Ascending aorta (tissue), 2 donors: ENCODE results near the gene ANKRD49. TPM values are rescaled to one million over a fixed set of nuclear protein-coding genes. Genes with fewer than 3 reads are reported as not detected.

Experiments
- DNase-seq, 2 donors: peaks; one replicate each; pipeline ENCODE4 v3.0.0-alpha.2; 2019; ENCODE audit warnings: low spot score in 2 of 2
- H3K27ac ChIP-seq, 2 donors: fragments of 200-600 bp; sonication (generic); one replicate each; pipeline ENCODE4 v1.5.1; 2016 to 2017; ENCODE audit warnings: mild to moderate bottlenecking in 1 of 2
- H3K27me3 ChIP-seq: fragments of 200-600 bp; sonication (generic); one replicate; pipeline ENCODE4 v1.5.1; 2017
- H3K36me3 ChIP-seq, 2 donors: fragments of 200-600 bp; sonication (generic); one replicate each; pipeline ENCODE4 v1.5.1; 2016
- H3K4me1 ChIP-seq, 2 donors: fragments of 200-600 bp; sonication (generic); one replicate each; pipeline ENCODE4 v1.5.1; 2016 to 2017; ENCODE audit warnings: mild to moderate bottlenecking in 1 of 2
- H3K4me3 ChIP-seq, 2 donors: fragments of 200-600 bp; sonication (generic); one replicate each; pipeline ENCODE4 v1.5.1; 2016 to 2017; ENCODE audit warnings: mild to moderate bottlenecking in 1 of 2
- H3K9me3 ChIP-seq, 2 donors: fragments of 200-600 bp; sonication (generic); one replicate each; pipeline ENCODE4 v1.5.1; 2016
- intact Hi-C: fragments of 100-400 bp; cut with DNase I; formaldehyde crosslinking; loops from one replicate; pipeline ENCODE4 v1.15.1; 2023
- total RNA-seq: library from RNA; depleted of rRNA; stranded (reverse); fragments of >200 nt; gene quantifications from one replicate; pipeline ENCODE4 v1.1.0, GENCODE V29; 2016
- TF ChIP-seq, protein P1 (sequence below), 3 experiments: fragments of 200-600 bp in 2 of 3; fragments of 450-650 bp in 1 of 3; sonication (generic) in 2 of 3; IDR thresholded peaks; one replicate each; pipeline ENCODE4 v1.5.1; 2016 to 2019; ENCODE audit warnings: antibody characterized with exemption in 3 of 3, mild to moderate bottlenecking in 1 of 3, moderate library complexity in 1 of 3

ANKRD49 gene
- total RNA-seq, 1 donor from 2014 or later: 7.0 TPM

DNA sequence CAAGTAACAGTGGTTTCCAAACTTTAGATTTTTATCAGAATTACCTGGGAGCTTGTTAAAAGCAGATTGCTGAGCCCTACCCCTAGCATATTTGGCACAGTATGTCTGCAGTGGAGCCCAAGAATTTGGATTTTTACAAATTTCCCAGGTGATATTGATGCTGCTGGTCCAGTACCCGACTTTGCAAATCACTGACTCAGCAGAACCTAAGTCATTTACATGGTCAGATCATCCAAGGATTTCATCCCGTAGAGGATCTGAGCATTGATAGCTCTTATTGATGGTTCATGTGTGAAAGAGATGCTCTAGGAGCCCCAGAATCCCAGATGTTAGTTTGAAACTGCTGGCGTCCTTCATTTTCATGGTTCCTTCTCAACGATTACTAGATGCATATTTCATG, 24.5 kb downstream of the ANKRD49 start:
- intact Hi-C loops: no loop called here
- no peaks in the 10 kb centered on the region for H3K4me1 ChIP-seq
- no peaks in the 10 kb centered on the region for H3K27me3 ChIP-seq
- TF ChIP-seq, protein P1, sequence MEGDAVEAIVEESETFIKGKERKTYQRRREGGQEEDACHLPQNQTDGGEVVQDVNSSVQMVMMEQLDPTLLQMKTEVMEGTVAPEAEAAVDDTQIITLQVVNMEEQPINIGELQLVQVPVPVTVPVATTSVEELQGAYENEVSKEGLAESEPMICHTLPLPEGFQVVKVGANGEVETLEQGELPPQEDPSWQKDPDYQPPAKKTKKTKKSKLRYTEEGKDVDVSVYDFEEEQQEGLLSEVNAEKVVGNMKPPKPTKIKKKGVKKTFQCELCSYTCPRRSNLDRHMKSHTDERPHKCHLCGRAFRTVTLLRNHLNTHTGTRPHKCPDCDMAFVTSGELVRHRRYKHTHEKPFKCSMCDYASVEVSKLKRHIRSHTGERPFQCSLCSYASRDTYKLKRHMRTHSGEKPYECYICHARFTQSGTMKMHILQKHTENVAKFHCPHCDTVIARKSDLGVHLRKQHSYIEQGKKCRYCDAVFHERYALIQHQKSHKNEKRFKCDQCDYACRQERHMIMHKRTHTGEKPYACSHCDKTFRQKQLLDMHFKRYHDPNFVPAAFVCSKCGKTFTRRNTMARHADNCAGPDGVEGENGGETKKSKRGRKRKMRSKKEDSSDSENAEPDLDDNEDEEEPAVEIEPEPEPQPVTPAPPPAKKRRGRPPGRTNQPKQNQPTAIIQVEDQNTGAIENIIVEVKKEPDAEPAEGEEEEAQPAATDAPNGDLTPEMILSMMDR (IDR thresholded peaks at IDR 0.05): no peak
- no peak for DNase-seq
- no peak overlapping the region for H3K27ac ChIP-seq
- no peak overlapping the region for H3K4me3 ChIP-seq
- no peaks in the 10 kb centered on the region for H3K36me3 ChIP-seq
- H3K9me3 ChIP-seq: no peaks in the 10 kb centered on the region

DNA sequence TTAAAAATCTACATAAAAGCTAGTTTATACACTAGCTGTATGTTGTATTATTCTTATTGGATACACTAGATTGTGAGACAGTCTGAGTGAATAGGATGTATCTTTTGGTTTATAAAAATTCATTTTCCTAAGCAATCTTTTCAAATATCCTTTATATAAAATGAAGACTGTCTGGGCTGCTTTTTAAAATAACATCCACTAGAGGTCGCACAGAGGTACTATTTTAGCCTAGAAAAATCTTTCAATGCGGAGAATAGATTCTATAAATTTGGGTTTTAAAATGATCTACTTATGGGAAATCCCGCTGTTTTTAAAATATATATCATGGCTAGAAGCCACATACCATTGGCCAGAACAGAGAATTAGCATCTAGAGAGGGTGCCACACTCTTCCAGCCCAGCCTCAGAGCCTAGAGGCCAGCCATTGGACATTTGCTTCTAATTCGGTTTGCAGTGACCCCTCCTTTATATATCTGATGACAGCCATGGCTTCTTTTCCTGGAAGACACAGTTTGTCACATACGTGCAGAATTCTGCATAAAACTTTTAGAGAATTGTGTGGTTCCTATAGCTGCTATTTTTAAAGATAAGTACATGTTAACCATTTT, 25.8 kb downstream of the ANKRD49 start:
- Histone ChIP-seq H3K4me3 (no peak overlapping the region), H3K9me3 (no peaks in the 10 kb centered on the region), H3K27ac (peak overlapping the region in 1 of 2 donors; percentile 16), H3K27me3 (no peaks in the 10 kb centered on the region), H3K36me3 (no peaks in the 10 kb centered on the region), H3K4me1 (no peaks in the 10 kb centered on the region)
- TF ChIP-seq, protein P1 (IDR thresholded peaks at IDR 0.05): peak; percentile 50 to 71 (median 53)
- intact Hi-C loops: loop anchor here (1.0 kb wide), 1 partner anchor 44 kb away; no protein-coding TSS in a partner anchor
- DNase-seq: no peak

DNA sequence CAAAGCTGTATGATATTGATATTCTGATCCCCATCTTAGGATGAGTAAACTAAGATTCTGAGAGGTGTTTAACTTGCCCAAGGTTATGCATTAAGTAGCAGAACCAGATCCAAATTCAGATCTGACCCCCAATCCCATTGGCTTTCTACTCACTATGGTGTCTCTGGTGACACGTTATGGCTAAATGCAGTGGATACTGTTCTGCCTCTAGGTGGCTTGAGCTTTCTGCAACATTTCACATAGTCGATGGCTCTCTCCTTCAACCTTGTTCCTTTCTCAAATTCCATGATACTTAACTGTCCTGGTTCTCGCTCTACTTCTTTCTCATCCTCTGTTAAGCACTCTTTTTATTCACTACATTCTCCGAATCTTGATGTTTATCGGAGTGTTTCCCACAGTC, 27.9 kb downstream of the ANKRD49 start:
- DNase-seq: no peak
- TF ChIP-seq, protein P1 (IDR thresholded peaks at IDR 0.05): peak; percentile 6 to 33 (median 13)
- Histone ChIP-seq H3K27ac (no peak overlapping the region), H3K36me3 (no peaks in the 10 kb centered on the region), H3K27me3 (no peaks in the 10 kb centered on the region), H3K9me3 (no peaks in the 10 kb centered on the region), H3K4me1 (no peaks in the 10 kb centered on the region), H3K4me3 (no peak overlapping the region)
- intact Hi-C loops: no loop called here

DNA sequence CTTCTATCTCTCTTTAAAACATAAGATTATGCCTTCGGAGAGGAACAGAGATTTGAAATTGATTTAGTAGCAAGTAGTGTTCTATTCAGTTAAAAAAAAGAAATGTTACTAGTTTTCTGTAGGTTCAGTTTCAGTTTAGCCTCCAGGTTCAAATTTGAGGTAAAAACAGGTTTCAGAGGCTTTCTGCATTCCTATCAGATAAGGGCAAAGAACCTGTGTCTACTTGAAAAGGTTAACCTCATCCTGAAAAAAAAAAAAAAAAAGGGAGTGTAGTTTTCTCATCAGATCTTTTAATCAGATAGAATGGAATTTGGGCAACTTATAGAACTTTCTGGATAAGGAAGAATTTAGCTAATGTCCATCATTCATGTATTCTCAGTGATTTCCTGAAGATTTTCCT, 30.6 kb downstream of the ANKRD49 start:
- H3K27ac ChIP-seq: no peak overlapping the region
- intact Hi-C loops: no loop called here

DNA sequence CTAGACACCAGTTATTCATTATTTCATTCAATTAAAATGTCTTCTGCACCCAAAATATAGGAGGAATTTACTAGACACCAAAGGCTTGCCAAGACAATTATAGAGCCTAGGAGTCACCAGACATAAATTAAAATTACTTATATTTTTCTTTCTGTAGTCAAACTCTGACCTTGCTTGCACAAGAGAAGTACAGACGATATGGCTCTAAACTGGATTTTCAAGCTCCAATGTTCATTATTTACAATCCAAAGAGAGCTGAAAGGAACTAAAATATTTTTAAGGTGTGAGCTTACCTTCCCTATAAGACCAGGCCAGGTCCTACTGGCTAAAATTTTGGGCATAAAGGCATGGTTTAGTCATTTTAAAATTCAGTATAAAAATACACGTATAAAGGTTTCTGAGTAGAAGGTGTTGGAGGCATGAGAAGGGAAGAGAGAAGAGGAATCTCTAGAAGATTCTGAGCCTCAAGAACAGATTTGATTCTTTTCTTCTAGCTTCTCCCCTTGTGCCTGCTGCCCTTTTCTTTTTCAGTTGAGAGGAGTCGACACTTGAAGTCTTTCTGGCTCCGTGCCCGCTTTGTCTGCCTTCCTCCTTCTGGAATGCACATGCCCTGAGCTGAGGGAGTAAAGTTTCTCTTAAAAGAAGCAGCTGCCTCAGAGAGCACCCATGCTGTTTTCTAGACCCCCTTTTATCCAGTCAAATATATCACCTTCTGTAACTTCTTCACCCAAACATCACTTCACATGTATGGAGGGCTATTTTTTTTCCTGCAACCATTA, 32.0 kb downstream of the ANKRD49 start:
- TF ChIP-seq, protein P1 (IDR thresholded peaks at IDR 0.05): no peak
- intact Hi-C loops: no loop called here

More for the DNA sequence above, 30.6 kb downstream of the ANKRD49 start:
- TF ChIP-seq, protein P1 (IDR thresholded peaks at IDR 0.05): no peak
- no peaks in the 10 kb centered on the region for H3K36me3 ChIP-seq
- no peak overlapping the region for H3K4me3 ChIP-seq
- no peaks in the 10 kb centered on the region for H3K4me1 ChIP-seq
- no peak for DNase-seq
- no peaks in the 10 kb centered on the region for H3K27me3 ChIP-seq
- no peaks in the 10 kb centered on the region for H3K9me3 ChIP-seq

More for the DNA sequence above, 32.0 kb downstream of the ANKRD49 start:
- Histone ChIP-seq H3K36me3 (no peaks in the 10 kb centered on the region), H3K27me3 (no peaks in the 10 kb centered on the region), H3K27ac (no peak overlapping the region), H3K9me3 (no peaks in the 10 kb centered on the region), H3K4me3 (no peak overlapping the region), H3K4me1 (no peaks in the 10 kb centered on the region)
- DNase-seq: peak in 1 of 2 donors; percentile 76
